IMR-90 (cell line): ENCODE results near the gene ACAP2. TPM values are rescaled to one million over a fixed set of nuclear protein-coding genes. Genes with fewer than 3 reads are reported as not detected.

Experiments
- ATAC-seq: fragments of 200-7000 bp; cut with Tn5 transposase; 2 replicates; pipeline ENCODE4 v1.9.1; 2020; ENCODE audit warnings: low read depth, mild to moderate bottlenecking, moderate library complexity
- BruUV-seq: library from RNA; stranded (reverse); fragments of 400-500 nt; replicated peaks from 2 replicates; lab custom pipeline; 2021; lab: Mats Ljungman, UMichigan
- CTCF ChIA-PET: fragments of 300-600 bp; formaldehyde crosslinking; extraction: SDS; loops from one replicate; lab custom pipeline; 2021; ENCODE audit warnings: antibody characterized with exemption; lab: Yijun Ruan, JAX
- POLR2A ChIA-PET: fragments of 300-600 bp; sonication (Branson Sonifier 250); formaldehyde crosslinking; loops from one replicate; lab custom pipeline; 2022; ENCODE audit warnings: antibody characterized with exemption; ENCODE audit not compliant: unreplicated experiment; lab: Charles Lee
- DNase-seq: peaks from one replicate; pipeline ENCODE4 v3.0.0; 2013
- H2AFZ ChIP-seq: replicated peaks from 2 replicates; pipeline ENCODE3; 2013; ENCODE audit warnings: low read length, mild to moderate bottlenecking; ENCODE audit not compliant: poor library complexity
- H2AK5ac ChIP-seq: 2 replicates; pipeline ENCODE4 v1.6.1; 2013; ENCODE audit warnings: low read depth, low read length, inconsistent platforms
- H2AK9ac ChIP-seq: replicated peaks from 2 replicates; pipeline ENCODE3; 2013; ENCODE audit warnings: mild to moderate bottlenecking, low read depth, low read length, moderate library complexity; ENCODE audit not compliant: poor library complexity
- H2BK120ac ChIP-seq: 2 replicates; pipeline ENCODE4 v1.6.1; 2013; ENCODE audit warnings: low read depth, low read length, inconsistent platforms
- H2BK15ac ChIP-seq: 3 replicates; pipeline ENCODE4 v1.6.1; 2013; ENCODE audit warnings: low read depth, low read length, inconsistent platforms
- H2BK20ac ChIP-seq: 2 replicates; pipeline ENCODE4 v1.6.1; 2013; ENCODE audit warnings: low read depth, mild to moderate bottlenecking, inconsistent platforms, low read length, moderate library complexity
- H2BK5ac ChIP-seq: 2 replicates; pipeline ENCODE4 v1.6.1; 2013; ENCODE audit warnings: mild to moderate bottlenecking, low read depth, low read length, inconsistent platforms; ENCODE audit not compliant: poor library complexity, severe bottlenecking
- H3K14ac ChIP-seq: replicated peaks from 2 replicates; pipeline ENCODE4 v1.6.1; 2013; ENCODE audit warnings: low read depth, low read length, inconsistent platforms
- H3K18ac ChIP-seq: 2 replicates; pipeline ENCODE4 v1.6.1; 2013; ENCODE audit warnings: low read depth, low read length, control low read depth
- H3K23ac ChIP-seq: 2 replicates; pipeline ENCODE4 v1.6.1; 2013; ENCODE audit warnings: low read depth, low read length, inconsistent platforms
- H3K27ac ChIP-seq: 2 replicates; pipeline ENCODE4 v1.5.1; 2013; ENCODE audit warnings: mild to moderate bottlenecking, control low read depth, low read length; ENCODE audit not compliant: insufficient read depth
- H3K27me3 ChIP-seq: 2 replicates; pipeline ENCODE4 v1.6.1; 2013; ENCODE audit warnings: low read length; ENCODE audit not compliant: control insufficient read depth, insufficient read depth
- H3K36me3 ChIP-seq: 2 replicates; pipeline ENCODE4 v1.6.1; 2013; ENCODE audit warnings: low read length, mixed read lengths; ENCODE audit not compliant: control insufficient read depth, insufficient read depth
- H3K4ac ChIP-seq: 2 replicates; pipeline ENCODE4 v1.6.1; 2013; ENCODE audit warnings: low read depth, low read length, inconsistent platforms
- H3K4me1 ChIP-seq: 2 replicates; pipeline ENCODE4 v1.6.1; 2013; ENCODE audit warnings: low read length, mixed read lengths; ENCODE audit not compliant: control insufficient read depth, insufficient read depth
- H3K4me2 ChIP-seq: 2 replicates; pipeline ENCODE4 v1.6.1; 2013; ENCODE audit warnings: low read depth, mild to moderate bottlenecking, control low read depth, low read length, moderate library complexity
- H3K4me3 ChIP-seq: 2 replicates; pipeline ENCODE4 v1.5.1; 2013; ENCODE audit warnings: low read depth, mild to moderate bottlenecking, control low read depth, low read length, moderate library complexity; ENCODE audit not compliant: insufficient read depth
- H3K56ac ChIP-seq: 2 replicates; pipeline ENCODE4 v1.6.1; 2013; ENCODE audit warnings: low read length, inconsistent platforms; ENCODE audit not compliant: insufficient read depth; ENCODE audit errors: extremely low read depth
- H3K79me1 ChIP-seq, 2 experiments: 2 replicates each; pipeline ENCODE4 v1.6.1; 2013; ENCODE audit warnings: low read length in 2 of 2, inconsistent platforms in 1 of 2, low read depth in 1 of 2
- H3K9ac ChIP-seq: 2 replicates; pipeline ENCODE4 v1.6.1; 2013; ENCODE audit warnings: low read depth, low read length, control low read depth
- H3K9me1 ChIP-seq: 2 replicates; pipeline ENCODE4 v1.6.1; 2013; ENCODE audit warnings: low read length, inconsistent platforms; ENCODE audit not compliant: insufficient read depth
- H3K9me3 ChIP-seq: 2 replicates; pipeline ENCODE4 v1.6.1; 2013; ENCODE audit warnings: low read length; ENCODE audit not compliant: control insufficient read depth, insufficient read depth
- H4K20me1 ChIP-seq: 2 replicates; pipeline ENCODE4 v1.6.1; 2013; ENCODE audit warnings: low read length, inconsistent platforms; ENCODE audit not compliant: insufficient read depth
- H4K5ac ChIP-seq: 2 replicates; pipeline ENCODE4 v1.6.1; 2013; ENCODE audit warnings: mild to moderate bottlenecking, low read depth, low read length, control low read depth
- H4K8ac ChIP-seq, 2 experiments: 2 replicates each; pipeline ENCODE4 v1.6.1; 2013; ENCODE audit warnings: low read depth in 2 of 2, low read length in 2 of 2, control low read depth in 1 of 2, inconsistent platforms in 1 of 2
- H4K91ac ChIP-seq: 2 replicates; pipeline ENCODE4 v1.6.1; 2013; ENCODE audit warnings: low read depth, low read length, inconsistent platforms; ENCODE audit not compliant: insufficient read depth
- CHD1 ChIP-seq: IDR thresholded peaks from 2 replicates; pipeline ENCODE4 v1.6.1; 2012; ENCODE audit warnings: low read depth, low read length, improper control_type of control experiment
- CTCF ChIP-seq: conservative IDR thresholded peaks from 2 replicates; pipeline ENCODE4 v1.5.1; 2012; ENCODE audit warnings: mild to moderate bottlenecking, low read depth, low read length, improper control_type of control experiment
- ELK1 ChIP-seq: fragments of 150-350 bp; IDR thresholded peaks from 2 replicates; pipeline ENCODE4 v1.6.1; 2016; ENCODE audit warnings: low read depth, mild to moderate bottlenecking, low read length, moderate library complexity, borderline replicate concordance
- MAFK ChIP-seq: IDR thresholded peaks from 2 replicates; pipeline ENCODE4 v1.6.1; 2012; ENCODE audit warnings: low read depth, low read length, improper control_type of control experiment
- NFE2L2 ChIP-seq: fragments of 150-350 bp; IDR thresholded peaks from 2 replicates; pipeline ENCODE4 v1.6.1; 2016; ENCODE audit warnings: low read depth, mild to moderate bottlenecking, low read length
- POLR2A ChIP-seq: IDR thresholded peaks from 2 replicates; pipeline ENCODE4 v1.6.1; 2012; ENCODE audit warnings: mild to moderate bottlenecking, low read depth, low read length
- RFX5 ChIP-seq: IDR thresholded peaks from 2 replicates; pipeline ENCODE4 v1.8.0; 2012; ENCODE audit warnings: low read depth, mild to moderate bottlenecking, low read length, moderate library complexity
- SMC3 ChIP-seq: fragments of 150-350 bp; IDR thresholded peaks from 2 replicates; pipeline ENCODE4 v1.6.1; 2016; ENCODE audit warnings: low read depth, mild to moderate bottlenecking, antibody characterized with exemption, low read length, moderate library complexity
- USF2 ChIP-seq: fragments of 150-350 bp; IDR thresholded peaks from 2 replicates; pipeline ENCODE4 v1.6.1; 2017; ENCODE audit warnings: mild to moderate bottlenecking, antibody characterized with exemption, low read length, low read depth
- WGBS, 2 experiments: methylation state at CpG; one replicate each; pipeline versions ENCODE4 v1.1.5 to v1.1.7; 2013; ENCODE audit warnings: missing lambda C conversion rate in 2 of 2; ENCODE audit not compliant: insufficient read length in 1 of 2; ENCODE audit errors: extremely low coverage in 2 of 2; 5-methylcytosine and 5-hydroxymethylcytosine counted together
- dilution Hi-C: fragments of 300-500 bp; cut with HindIII; formaldehyde crosslinking; loops from one replicate; pipeline ENCODE4 v1.14.3; 2018; ENCODE audit warnings: low sequenced_read_pairs; ENCODE audit not compliant: unreplicated experiment
- in situ Hi-C: fragments of 300-500 bp; cut with MboI; formaldehyde crosslinking; loops from 3 replicates; pipeline ENCODE4 v1.14.3; 2019; ENCODE audit warnings: low sequenced_read_pairs, inconsistent platforms, mixed read lengths
- intact Hi-C: fragments of 100-400 bp; cut with micrococcal nuclease; formaldehyde crosslinking; loops from 2 replicates; pipeline ENCODE4 v1.10.0; 2022
- polyA plus RNA-seq, 3 experiments: library from polyadenylated mRNA; depleted of rRNA; stranded (reverse); fragments of >200 nt; gene quantifications; 2 replicates each; pipeline ENCODE4 v1.2.3, GENCODE V29; 2012; ENCODE audit warnings: low replicate concordance in 1 of 3
- total RNA-seq: library from RNA; depleted of rRNA; stranded (reverse); fragments of >200 nt; gene quantifications from 2 replicates; pipeline ENCODE4 v1.2.3, GENCODE V29; 2012

Gene ACAP2
- total and polyA plus RNA-seq, 2 of the 4 experiments (the other 2 are of a cell fraction): 11.9 to 35.1 TPM

- Histone ChIP-seq H3K27me3 (no peaks in the 10 kb centered on the region), H2BK5ac (no peak overlapping the region), H3K9me1 (peaks cover 6% of the 10 kb centered on the region; the same call in 1 of the 2 replicates), H3K23ac (no peak overlapping the region), H4K91ac (no peak overlapping the region), H3K18ac (no peak overlapping the region), H3K4ac (no peak overlapping the region), H2BK15ac (no peak overlapping the region), H3K79me1 (peaks cover 21 to 48% of the 10 kb centered on the region in 2 experiments), H2AK5ac (no peak overlapping the region), H4K20me1 (peaks cover 35% of the 10 kb centered on the region), H2BK120ac (no peak overlapping the region), H2AFZ (no peak overlapping the region), H3K4me3 (no peak overlapping the region), H3K14ac (no peak overlapping the region), H3K27ac (no peak overlapping the region), H2AK9ac (no peak overlapping the region), H4K8ac (no peak overlapping the region), H2BK20ac (no peak overlapping the region), H3K9me3 (no peaks in the 10 kb centered on the region), H3K9ac (no peak overlapping the region), H4K5ac (no peak overlapping the region), H3K4me2 (no peak overlapping the region), H3K4me1 (0 out of 2 replicates have a peak, but pooled peaks cover 1% of the 10 kb centered on the region), H3K36me3 (peaks cover 2% of the 10 kb centered on the region; the same call in 1 of the 2 replicates), H3K56ac (no peak overlapping the region)
- ATAC-seq (no peak), DNase-seq (no peak)
- intact Hi-C loops (no loop called here), in situ Hi-C loops (no loop called here), dilution Hi-C loops (no loop called here)
- 92% methylated on average over 2 of the region's 4 CpGs; no CpG with 5 or more reads in 1 of the 2 experiments for WGBS, 2 experiments
- TF ChIP-seq USF2 (no peak), NFE2L2 (no peak), ELK1 (no peak), SMC3 (no peak), RFX5 (no peak), CHD1 (no peak), CTCF (no peak), MAFK (no peak), POLR2A (no peak)
- no TSS peak for BruUV-seq
- POLR2A ChIA-PET: no interaction called here
- CTCF ChIA-PET: no interaction called here
Measured at GRCh38 chr3:195403244-195403643, 39.6 kb downstream of the ACAP2 start.
